Panc1 (cell line): Measurements from ENCODE around the gene NCBP2.

Source experiments
- CTCF ChIP-seq: fragments of 450-650 bp; IDR thresholded peaks from 2 replicates; pipeline ENCODE4 v1.5.1; 2017; ENCODE audit warnings: mild to moderate bottlenecking
- POLR2AphosphoS5 ChIP-seq: IDR thresholded peaks from 2 replicates; pipeline ENCODE4 v1.6.1; 2012; ENCODE audit warnings: mild to moderate bottlenecking, low read depth, low read length, moderate library complexity
- TCF7L2 ChIP-seq: IDR thresholded peaks from 2 replicates; pipeline ENCODE4 v1.6.1; 2011; ENCODE audit warnings: mild to moderate bottlenecking, low read depth, low read length, inconsistent platforms

GRCh38 chr3:196970547-196971093, 28.3 kb upstream of the NCBP2 start:
- TF ChIP-seq CTCF (no peak), POLR2AphosphoS5 (no peak), TCF7L2 (no peak)
